Spinal cord (tissue), 10 donors: Measurements from ENCODE around the gene FHOD3. TPM values are rescaled to one million over a fixed set of nuclear protein-coding genes. Genes with fewer than 3 reads are reported as not detected.
A peak's percentile ranks its signal among the peaks of the same experiment; 100 is the strongest.

Experiments
- DNase-seq, 6 donors: peaks; one replicate each; pipeline versions ENCODE4 v3.0.0 to v3.0.0-alpha.2; 2013 to 2015; ENCODE audit warnings: low spot score in 6 of 6, low read depth in 4 of 6
- H3K27ac ChIP-seq: one replicate; pipeline ENCODE4 v1.5.1; 2013; ENCODE audit warnings: low read depth, low read length, control low read depth
- H3K27me3 ChIP-seq: one replicate; pipeline ENCODE4 v1.6.1; 2013; ENCODE audit warnings: low read length; ENCODE audit not compliant: control insufficient read depth, insufficient read depth
- H3K36me3 ChIP-seq: one replicate; pipeline ENCODE4 v1.6.1; 2013; ENCODE audit warnings: low read length; ENCODE audit not compliant: control insufficient read depth, insufficient read depth
- H3K4me1 ChIP-seq: one replicate; pipeline ENCODE4 v1.6.1; 2013; ENCODE audit warnings: low read length; ENCODE audit not compliant: control insufficient read depth, insufficient read depth
- H3K4me3 ChIP-seq: one replicate; pipeline ENCODE4 v1.5.1; 2013; ENCODE audit warnings: low read depth, low read length, control low read depth
- H3K9me3 ChIP-seq: one replicate; pipeline ENCODE4 v1.6.1; 2013; ENCODE audit warnings: low read length; ENCODE audit not compliant: control insufficient read depth, insufficient read depth
- WGBS: methylation state at CpG from one replicate; pipeline ENCODE4 v1.1.5; 2013; ENCODE audit warnings: missing lambda C conversion rate; ENCODE audit not compliant: insufficient coverage; 5-methylcytosine and 5-hydroxymethylcytosine counted together
- polyA plus RNA-seq, 2 donors: library from polyadenylated mRNA; unstranded; fragments of 120-200 nt; gene quantifications; one replicate each; pipeline ENCODE4 v1.2.1, GENCODE V29; 2013; ENCODE audit not compliant: insufficient read length in 2 of 2
- total RNA-seq, 2 donors: library from RNA; depleted of rRNA in 1 of 2; stranded (reverse); fragments of 120-200 nt in 1 of 2; fragments of >200 nt in 1 of 2; gene quantifications; one replicate each; pipeline versions ENCODE4 v1.2.3 to v1.2.4, GENCODE V29; 2013 to 2014
- donor health status: healthy.

Gene FHOD3
- total and polyA plus RNA-seq, 4 donors = 30.0 to 53.4 (median 52.1) TPM

DNA sequence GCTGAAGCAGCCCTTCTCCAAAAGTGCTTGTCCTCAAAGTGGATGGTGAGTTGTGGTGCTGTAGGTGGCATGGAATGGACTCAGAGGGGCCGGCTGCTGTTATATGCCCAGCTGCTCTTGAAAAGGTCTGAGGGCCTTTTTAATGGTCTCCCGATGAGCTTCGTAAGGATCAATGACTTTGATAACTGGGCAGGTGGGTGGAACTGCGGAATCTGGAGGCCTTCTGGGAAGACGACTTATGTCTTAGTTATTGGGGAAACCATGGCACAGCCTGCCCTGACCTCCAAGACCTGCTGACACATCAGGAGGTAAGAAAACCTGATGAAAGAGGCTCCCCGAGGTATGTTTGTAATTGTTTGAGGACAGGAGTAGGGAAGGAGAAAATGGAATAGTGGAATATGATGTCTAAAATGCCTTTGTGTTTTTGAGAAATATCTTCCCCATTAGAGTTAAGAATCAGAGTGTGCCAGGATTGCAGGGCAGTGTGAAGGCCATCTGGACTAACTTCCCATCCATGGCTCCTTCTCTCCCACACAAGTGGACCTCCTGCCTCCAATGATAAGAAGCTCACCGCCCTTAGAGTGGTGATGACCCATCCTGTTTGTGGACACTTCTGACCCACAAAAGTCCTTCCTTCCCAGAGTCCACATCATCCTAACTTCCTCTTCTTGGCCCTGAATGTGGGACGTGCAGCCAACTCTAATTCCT lies 236.1 kb downstream of the FHOD3 start:
- Histone ChIP-seq H3K27ac (no peak overlapping the region), H3K9me3 (no peaks in the 10 kb centered on the region), H3K27me3 (no peaks in the 10 kb centered on the region), H3K4me1 (no peaks in the 10 kb centered on the region), H3K4me3 (no peak overlapping the region), H3K36me3 (peaks cover 2% of the 10 kb centered on the region)
- DNase-seq = no peak
- 85% methylated on average over 7 of the region's 8 CpGs for WGBS

DNA sequence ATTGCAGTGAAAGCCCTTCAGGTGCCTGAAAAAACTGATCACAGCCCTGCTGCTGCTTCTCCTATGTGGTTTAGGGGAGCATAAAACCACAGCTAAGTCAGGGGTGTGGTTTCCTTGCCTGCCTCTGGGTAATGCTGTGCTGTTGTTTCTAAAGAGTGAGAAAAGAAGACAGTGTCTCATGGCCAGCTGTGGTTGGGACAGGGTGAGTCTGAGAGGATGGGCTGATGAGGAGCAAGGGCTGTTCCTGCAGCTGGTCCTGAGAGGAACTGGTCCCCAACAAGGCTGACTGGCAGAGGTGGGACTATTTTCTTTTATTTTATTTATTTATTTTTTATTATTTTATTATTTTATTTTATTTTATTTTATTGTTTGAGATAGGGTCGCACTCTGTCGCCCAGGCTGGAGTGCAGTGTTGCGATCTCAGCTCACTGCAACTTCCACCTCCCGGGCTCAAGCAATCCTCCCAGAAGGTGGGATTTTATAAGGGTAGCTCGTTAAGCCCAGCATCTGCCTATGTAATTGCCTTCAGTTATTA lies 236.7 kb downstream of the FHOD3 start:
- H3K27me3 ChIP-seq = no peaks in the 10 kb centered on the region
- no peak overlapping the region for H3K27ac ChIP-seq
- WGBS = no CpG with 5 or more reads among the region's 5 CpGs
- H3K4me3 ChIP-seq = no peak overlapping the region
- H3K4me1 ChIP-seq = no peaks in the 10 kb centered on the region
- no peaks in the 10 kb centered on the region for H3K9me3 ChIP-seq
- no peak for DNase-seq
- H3K36me3 ChIP-seq = peaks cover 2% of the 10 kb centered on the region

DNA sequence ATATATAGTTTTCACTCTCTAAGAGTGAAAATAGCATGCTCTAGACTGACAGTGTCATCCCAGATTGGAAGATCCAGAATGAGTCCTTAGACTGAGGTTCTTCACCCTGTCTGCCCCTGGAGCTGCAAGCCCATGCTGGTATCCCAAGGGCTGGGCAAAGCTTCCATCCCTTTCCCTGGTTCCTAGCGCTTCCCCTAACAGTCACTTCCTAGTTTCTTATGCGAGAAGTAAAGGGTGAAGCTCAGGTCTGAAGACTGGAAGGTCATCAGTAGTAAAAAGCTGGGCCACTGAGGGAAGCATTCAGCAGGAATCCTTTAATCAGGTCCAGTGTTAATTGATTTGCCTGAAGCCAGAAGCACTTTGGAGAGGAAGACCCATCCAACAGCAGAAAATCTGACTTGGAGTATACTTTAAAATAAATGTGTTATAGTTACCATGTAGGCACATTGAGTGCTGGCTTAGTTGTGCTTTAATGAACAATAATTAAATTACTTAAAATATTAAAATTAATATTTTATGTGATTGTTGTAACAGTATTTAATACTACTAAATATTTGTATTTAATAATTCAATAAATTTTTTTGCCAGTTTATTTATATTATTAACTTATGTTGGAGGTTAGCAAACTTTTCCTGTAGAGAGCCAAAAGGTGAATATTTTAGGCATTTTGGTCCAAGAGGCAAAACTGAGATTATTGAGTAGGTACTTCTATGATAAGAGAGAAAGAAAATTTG lies 237.9 kb downstream of the FHOD3 start:
- DNase-seq = no peak
- no peak overlapping the region for H3K27ac ChIP-seq
- peaks cover 2% of the 10 kb centered on the region for H3K36me3 ChIP-seq
- no peaks in the 10 kb centered on the region for H3K4me1 ChIP-seq
- WGBS = 100% methylated on average over 1 of the region's 2 CpGs
- H3K9me3 ChIP-seq = no peaks in the 10 kb centered on the region
- H3K27me3 ChIP-seq = no peaks in the 10 kb centered on the region
- H3K4me3 ChIP-seq = no peak overlapping the region

DNA sequence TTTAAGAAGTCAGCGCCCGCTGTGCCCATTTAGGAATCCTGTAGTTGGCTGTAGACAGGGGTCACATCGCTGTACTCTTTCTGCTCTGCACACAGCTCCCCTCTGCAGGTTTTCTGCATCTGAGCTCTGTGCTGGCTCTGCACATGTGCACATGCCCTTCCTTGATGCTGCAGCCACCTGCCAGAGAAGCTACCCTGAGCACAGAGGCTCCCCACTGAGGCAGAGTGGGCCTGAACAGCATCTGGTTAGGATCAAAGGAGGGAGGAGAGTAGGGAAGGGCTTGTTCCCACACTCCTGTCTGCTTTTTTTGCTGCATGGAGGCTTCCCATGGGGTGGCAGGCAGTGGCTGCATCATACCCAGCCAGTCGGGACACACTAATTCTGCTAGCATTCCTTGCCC lies 238.9 kb downstream of the FHOD3 start:
- Histone ChIP-seq H3K27me3 (no peaks in the 10 kb centered on the region), H3K9me3 (no peaks in the 10 kb centered on the region), H3K36me3 (peaks cover 2% of the 10 kb centered on the region), H3K27ac (no peak overlapping the region), H3K4me3 (no peak overlapping the region), H3K4me1 (no peaks in the 10 kb centered on the region)
- no peak for DNase-seq
- 79% methylated on average over 3 of the region's 4 CpGs for WGBS

DNA sequence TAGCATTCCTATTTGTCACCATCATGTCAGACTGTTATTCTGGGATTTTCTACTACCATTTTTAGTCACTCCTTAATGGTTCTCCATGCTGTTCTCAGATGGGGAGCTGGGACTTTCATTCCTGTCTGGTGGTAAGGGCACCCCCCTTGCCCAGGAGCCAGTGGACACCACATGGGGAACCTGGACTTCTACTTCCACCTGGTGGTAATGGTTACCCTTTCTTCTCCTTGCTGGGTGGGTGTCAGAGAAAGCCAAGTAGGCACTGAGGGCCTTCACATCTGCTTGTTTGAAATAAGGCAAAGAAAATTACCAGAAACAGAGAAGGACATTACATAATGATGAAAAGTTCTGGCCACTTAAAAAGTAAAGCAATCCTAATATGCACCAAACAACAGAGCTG lies 239.8 kb downstream of the FHOD3 start:
- no peaks in the 10 kb centered on the region for H3K36me3 ChIP-seq
- H3K9me3 ChIP-seq = no peaks in the 10 kb centered on the region
- no peaks in the 10 kb centered on the region for H3K4me1 ChIP-seq
- DNase-seq = no peak
- no peaks in the 10 kb centered on the region for H3K27me3 ChIP-seq
- H3K27ac ChIP-seq = no peak overlapping the region
- no peak overlapping the region for H3K4me3 ChIP-seq

DNA sequence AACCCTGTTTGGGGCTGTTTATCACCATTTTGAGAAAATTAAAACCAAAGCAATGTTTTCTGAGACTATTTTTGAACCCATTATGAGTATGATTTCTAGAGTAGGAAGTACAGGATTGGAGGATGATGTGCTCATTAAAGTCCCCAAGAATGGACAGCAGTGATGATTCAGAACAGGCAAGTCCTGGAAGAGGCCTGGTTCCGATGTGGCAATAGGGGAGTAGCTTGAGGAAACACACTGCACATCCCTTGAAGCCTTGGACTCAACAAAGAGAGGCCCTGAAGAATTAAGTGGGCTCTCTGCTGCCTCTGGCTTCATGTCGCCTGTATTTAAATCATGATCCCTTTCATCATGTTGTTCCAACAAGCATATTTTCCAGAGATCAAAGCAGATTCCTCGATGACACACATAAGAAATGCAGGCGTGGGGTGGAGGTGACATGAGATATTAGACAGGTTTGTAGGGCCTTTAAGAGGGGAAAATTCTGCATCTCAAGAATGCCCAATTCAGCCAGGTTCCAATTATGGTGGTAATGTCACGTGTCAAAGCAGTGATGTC lies 242.2 kb downstream of the FHOD3 start:
- no peak for DNase-seq
- Histone ChIP-seq H3K27me3 (no peaks in the 10 kb centered on the region), H3K4me3 (no peak overlapping the region), H3K27ac (no peak overlapping the region), H3K9me3 (no peaks in the 10 kb centered on the region), H3K36me3 (no peaks in the 10 kb centered on the region), H3K4me1 (peaks cover 6% of the 10 kb centered on the region)
- WGBS = 100% methylated on average over 1 of the region's 5 CpGs

DNA sequence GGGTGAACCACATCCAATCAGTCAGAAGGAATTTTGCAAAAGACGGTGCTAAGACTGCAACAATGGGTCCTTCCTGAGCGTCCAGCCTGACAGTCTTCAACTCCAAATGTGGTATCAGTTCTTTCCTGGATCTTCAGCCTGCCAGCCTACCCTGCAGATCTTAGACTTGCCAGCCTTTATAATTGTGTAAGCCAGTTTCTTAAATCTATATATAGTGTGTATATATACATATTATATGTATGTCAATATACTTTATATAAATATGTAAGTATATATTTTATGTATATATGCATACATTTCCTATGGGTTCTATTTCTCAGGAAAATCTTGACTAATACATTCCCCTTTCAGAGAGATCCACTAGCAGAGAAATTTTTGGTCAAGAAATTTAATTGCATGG lies 245.5 kb downstream of the FHOD3 start:
- no peak for DNase-seq
- Histone ChIP-seq H3K27me3 (no peaks in the 10 kb centered on the region), H3K9me3 (no peaks in the 10 kb centered on the region), H3K36me3 (no peaks in the 10 kb centered on the region), H3K4me3 (no peak overlapping the region), H3K4me1 (peaks cover 6% of the 10 kb centered on the region), H3K27ac (no peak overlapping the region)
- WGBS = 89% methylated on average over 2 of the region's 2 CpGs

DNA sequence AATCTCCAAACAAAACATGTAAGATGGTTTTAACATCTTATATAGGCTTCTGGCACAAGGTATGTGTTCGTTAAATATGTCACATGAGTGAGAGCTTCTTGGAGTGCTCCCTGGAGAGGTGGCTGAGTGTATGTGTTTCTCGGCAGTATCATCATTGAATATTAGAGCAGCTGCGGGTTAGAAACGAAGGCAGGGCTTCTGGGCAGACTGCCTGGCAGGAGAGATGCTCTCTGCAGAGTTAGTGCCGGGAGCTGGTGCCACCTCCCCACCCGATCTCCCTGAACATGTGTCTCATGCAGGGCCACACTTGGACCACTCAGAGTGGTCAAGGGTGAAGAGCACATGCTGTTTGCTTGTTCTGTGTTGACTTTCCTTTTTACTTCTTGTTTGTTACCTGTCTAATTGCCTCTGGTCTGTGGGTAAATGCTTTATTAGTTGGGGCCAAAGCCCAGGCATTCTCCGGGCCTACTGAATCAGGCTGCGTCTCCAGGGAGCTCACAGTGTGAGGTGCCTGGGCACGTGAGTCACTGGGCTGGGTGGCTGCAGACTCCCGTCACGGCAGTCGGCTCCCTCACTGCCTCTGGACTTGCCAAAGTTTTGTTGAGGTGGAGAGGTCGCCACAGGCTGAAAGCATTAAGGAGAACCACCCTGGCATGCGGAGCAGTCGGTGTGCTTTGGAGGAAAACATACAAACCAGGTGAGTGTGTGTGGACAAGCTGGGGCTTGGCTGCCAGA lies 246.6 kb downstream of the FHOD3 start:
- DNase-seq = peak in 2 of 6 donors; percentile 47 to 63
- peaks cover 6% of the 10 kb centered on the region for H3K4me1 ChIP-seq
- no peak overlapping the region for H3K27ac ChIP-seq
- no peak overlapping the region for H3K4me3 ChIP-seq
- H3K36me3 ChIP-seq = no peaks in the 10 kb centered on the region
- WGBS = 62% methylated on average over 14 of the region's 15 CpGs
- no peaks in the 10 kb centered on the region for H3K27me3 ChIP-seq
- H3K9me3 ChIP-seq = peaks cover 1% of the 10 kb centered on the region

DNA sequence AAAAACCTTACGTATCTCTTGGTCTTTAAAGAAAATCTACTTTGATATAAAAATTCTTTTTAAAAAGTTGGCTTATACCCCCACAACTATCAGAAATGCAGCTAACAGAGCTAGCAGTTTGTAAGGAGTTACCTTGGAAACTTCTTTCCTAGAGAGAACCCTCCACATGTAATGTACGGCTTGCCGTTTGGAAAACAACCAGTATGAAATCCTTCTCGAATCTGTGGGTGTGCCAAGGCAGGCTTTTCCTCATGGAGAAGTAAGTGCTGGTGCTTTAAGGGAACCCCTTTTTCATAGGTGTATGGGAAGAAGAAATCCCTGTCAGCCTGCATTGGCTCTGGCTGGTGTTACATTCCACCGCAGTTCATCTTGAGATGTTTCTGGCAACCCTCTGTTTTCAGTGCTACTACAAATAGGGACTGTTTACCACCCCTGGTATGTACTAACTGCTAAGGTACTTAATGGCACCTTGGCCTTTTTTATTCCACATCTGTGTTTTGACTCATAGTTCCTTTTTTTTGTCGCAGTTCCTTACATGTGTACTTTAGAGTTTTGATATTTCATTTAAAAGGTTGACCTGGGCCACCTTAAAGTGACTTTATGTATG lies 248.4 kb downstream of the FHOD3 start:
- Histone ChIP-seq H3K9me3 (peaks cover 3% of the 10 kb centered on the region), H3K27ac (no peak overlapping the region), H3K4me3 (no peak overlapping the region), H3K4me1 (peaks cover 6% of the 10 kb centered on the region), H3K36me3 (no peaks in the 10 kb centered on the region), H3K27me3 (no peaks in the 10 kb centered on the region)
- 46% methylated on average over 4 of the region's 6 CpGs for WGBS
- DNase-seq = peak in 3 of 6 donors; percentile 11 to 71 (median 18)
